HEK293 (cell line): Measurements from ENCODE around the gene RTF2.

ENCODE experiments used
- YY1 ChIP-seq: fragments of 450-650 bp; formaldehyde crosslinking; IDR thresholded peaks from 2 replicates; pipeline ENCODE4 v1.5.1; 2018; ENCODE audit warnings: missing biosample characterization, missing genetic modification characterization
- ZNF324 ChIP-seq: fragments of 450-650 bp; formaldehyde crosslinking; IDR thresholded peaks from 2 replicates; pipeline ENCODE4 v1.5.1; 2016; ENCODE audit warnings: missing biosample characterization, missing genetic modification characterization
- ZNF561 ChIP-seq: fragments of 450-650 bp; IDR thresholded peaks from 2 replicates; pipeline ENCODE4 v1.5.1; 2018; ENCODE audit warnings: missing biosample characterization, missing genetic modification characterization, borderline replicate concordance
- TF ChIP-seq, protein P1 (sequence below): fragments of 450-650 bp; formaldehyde crosslinking; IDR thresholded peaks from 2 replicates; pipeline ENCODE4 v1.5.1; 2016; ENCODE audit warnings: missing biosample characterization, missing genetic modification characterization
- TF ChIP-seq, protein P2 (sequence below): fragments of 450-650 bp; formaldehyde crosslinking; IDR thresholded peaks from 2 replicates; pipeline ENCODE4 v1.5.1; 2016; ENCODE audit warnings: missing biosample characterization, missing genetic modification characterization
- TF ChIP-seq, protein P3 (sequence below): fragments of 450-650 bp; formaldehyde crosslinking; IDR thresholded peaks from 2 replicates; pipeline ENCODE4 v1.5.1; 2016; ENCODE audit warnings: missing biosample characterization, missing genetic modification characterization

DNA sequence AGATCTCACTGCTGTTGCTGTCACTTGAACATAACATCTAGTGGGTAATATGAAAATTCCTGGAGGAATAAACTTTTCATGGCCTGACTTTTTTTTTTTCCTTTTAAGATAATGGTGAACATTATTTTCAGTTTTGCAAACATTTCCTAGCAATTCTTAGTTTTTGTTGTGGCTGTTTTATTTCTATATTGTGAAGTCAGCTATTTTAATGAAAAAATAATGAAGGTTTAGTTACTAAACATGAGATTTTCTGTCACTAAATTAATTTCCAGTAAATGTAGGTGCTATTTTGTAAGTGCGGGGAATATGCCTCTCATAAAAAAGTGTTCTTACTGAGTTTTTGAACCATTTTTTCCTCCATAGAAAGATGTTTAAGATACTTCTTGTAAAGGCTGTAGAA lies 32.7 kb downstream of the RTF2 start:
- TF ChIP-seq, protein P1, sequence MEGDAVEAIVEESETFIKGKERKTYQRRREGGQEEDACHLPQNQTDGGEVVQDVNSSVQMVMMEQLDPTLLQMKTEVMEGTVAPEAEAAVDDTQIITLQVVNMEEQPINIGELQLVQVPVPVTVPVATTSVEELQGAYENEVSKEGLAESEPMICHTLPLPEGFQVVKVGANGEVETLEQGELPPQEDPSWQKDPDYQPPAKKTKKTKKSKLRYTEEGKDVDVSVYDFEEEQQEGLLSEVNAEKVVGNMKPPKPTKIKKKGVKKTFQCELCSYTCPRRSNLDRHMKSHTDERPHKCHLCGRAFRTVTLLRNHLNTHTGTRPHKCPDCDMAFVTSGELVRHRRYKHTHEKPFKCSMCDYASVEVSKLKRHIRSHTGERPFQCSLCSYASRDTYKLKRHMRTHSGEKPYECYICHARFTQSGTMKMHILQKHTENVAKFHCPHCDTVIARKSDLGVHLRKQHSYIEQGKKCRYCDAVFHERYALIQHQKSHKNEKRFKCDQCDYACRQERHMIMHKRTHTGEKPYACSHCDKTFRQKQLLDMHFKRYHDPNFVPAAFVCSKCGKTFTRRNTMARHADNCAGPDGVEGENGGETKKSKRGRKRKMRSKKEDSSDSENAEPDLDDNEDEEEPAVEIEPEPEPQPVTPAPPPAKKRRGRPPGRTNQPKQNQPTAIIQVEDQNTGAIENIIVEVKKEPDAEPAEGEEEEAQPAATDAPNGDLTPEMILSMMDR (tag by site-specific recombination): no peak
- TF ChIP-seq ZNF324 (tag by site-specific recombination) (no peak), YY1 (tag by site-specific recombination) (no peak), ZNF561 (no peak)
- TF ChIP-seq, protein P2, sequence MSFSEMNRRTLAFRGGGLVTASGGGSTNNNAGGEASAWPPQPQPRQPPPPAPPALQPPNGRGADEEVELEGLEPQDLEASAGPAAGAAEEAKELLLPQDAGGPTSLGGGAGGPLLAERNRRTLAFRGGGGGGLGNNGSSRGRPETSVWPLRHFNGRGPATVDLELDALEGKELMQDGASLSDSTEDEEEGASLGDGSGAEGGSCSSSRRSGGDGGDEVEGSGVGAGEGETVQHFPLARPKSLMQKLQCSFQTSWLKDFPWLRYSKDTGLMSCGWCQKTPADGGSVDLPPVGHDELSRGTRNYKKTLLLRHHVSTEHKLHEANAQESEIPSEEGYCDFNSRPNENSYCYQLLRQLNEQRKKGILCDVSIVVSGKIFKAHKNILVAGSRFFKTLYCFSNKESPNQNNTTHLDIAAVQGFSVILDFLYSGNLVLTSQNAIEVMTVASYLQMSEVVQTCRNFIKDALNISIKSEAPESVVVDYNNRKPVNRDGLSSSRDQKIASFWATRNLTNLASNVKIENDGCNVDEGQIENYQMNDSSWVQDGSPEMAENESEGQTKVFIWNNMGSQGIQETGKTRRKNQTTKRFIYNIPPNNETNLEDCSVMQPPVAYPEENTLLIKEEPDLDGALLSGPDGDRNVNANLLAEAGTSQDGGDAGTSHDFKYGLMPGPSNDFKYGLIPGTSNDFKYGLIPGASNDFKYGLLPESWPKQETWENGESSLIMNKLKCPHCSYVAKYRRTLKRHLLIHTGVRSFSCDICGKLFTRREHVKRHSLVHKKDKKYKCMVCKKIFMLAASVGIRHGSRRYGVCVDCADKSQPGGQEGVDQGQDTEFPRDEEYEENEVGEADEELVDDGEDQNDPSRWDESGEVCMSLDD (tag by site-specific recombination): no peak
- TF ChIP-seq, protein P3, sequence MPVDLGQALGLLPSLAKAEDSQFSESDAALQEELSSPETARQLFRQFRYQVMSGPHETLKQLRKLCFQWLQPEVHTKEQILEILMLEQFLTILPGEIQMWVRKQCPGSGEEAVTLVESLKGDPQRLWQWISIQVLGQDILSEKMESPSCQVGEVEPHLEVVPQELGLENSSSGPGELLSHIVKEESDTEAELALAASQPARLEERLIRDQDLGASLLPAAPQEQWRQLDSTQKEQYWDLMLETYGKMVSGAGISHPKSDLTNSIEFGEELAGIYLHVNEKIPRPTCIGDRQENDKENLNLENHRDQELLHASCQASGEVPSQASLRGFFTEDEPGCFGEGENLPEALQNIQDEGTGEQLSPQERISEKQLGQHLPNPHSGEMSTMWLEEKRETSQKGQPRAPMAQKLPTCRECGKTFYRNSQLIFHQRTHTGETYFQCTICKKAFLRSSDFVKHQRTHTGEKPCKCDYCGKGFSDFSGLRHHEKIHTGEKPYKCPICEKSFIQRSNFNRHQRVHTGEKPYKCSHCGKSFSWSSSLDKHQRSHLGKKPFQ: no peak
